ENCODE measurements around the gene ADAMTS3.

ADAMTS3 gene

DNA sequence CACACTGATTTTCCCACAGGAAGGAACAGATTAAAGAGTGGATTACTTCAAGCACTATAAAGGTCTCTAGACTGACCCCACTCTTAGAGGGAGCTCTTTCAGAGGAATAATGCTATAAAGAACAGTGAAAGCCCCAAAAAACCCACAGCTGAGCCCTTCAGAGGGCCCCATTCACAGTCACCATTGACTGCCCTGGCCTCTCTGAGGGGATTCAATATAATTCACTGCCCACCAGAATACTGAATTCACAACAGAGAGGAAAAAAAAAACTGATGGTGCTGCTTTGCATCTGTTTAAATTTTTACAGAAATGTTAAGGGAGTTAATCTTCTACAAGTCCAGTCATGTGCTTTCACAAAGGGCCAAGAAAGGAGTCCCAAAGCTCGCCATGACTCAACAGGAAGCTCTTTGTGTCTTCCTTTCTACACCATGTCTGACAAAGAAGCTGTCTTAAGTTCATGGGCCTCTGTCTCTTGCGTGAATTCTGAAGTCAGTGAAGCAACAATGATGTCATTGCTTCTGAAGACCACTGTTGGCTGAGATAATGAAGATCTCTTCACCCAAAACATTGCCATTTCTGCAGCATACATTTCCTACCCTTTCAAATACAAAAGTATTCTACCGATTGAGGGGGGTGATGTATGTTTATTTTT is 174.9 kb downstream of the ADAMTS3 start:
- DNase-seq, result no peak

DNA sequence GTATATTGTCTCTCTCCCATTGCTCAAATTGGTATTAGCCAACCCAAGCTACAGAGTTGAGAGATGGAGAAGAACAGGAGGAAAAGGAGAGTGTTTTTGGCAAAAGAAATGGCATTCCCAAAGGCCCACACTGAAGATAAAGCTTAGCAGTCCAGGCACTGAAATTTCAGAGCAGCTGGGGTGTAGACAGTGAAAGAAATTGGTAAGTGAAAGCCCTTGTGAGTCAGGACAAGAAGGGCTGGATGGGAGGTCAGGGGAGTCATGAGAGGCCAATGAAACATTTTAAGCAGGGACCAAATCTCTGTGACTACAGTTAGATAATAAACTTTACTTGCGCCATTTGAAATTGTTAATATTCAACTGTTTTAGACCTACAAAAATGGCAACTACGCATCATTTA is 177.7 kb downstream of the ADAMTS3 start:
- DNase-seq, result no peak

GRCh38 chr4:72390409-72390808 is 178.6 kb downstream of the ADAMTS3 start:
- no peak for DNase-seq

DNA sequence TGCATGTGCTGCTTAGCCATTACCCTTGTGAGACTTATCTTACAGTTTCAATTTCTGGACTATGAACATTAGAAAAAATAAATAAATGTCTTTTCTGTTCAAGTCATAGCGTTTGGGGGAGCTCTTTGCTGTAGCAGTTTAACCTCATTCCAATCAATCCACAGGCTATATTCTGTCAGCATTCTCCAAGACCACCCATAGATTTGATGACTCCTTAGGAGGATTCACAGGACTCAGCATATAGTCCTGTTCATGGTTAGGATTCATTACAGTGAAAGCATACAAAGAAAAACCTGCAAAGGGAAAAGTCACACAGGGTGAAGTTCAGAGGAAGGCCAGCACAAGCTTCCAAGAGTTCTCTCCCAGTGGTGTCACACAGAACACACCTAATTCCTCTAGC is 180.5 kb downstream of the ADAMTS3 start:
- no peak for DNase-seq

DNA sequence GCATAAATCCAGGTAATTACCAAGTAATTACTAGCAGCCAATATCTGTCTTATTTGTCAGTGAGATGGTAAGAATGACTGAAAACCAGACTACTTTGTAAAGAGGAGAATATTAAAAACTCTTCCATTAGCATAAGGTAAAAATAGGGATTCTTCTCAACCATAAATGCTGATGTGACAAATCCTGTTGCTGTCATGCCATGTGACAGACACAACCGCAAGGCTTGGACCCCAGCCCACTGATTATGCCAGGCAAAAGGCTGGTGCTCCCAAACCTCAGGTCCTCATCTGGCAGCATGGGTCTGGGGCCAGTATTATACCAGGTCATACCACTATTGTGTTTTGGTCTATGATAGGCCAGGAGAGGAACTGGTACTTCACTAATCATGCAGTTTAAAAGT is 181.1 kb downstream of the ADAMTS3 start:
- no peak for DNase-seq

GRCh38 chr4:72383439-72383838 is 185.6 kb downstream of the ADAMTS3 start:
- no peak for DNase-seq

- no peak for DNase-seq
Observed at GRCh38 chr4:72378901-72379300, 190.1 kb downstream of the ADAMTS3 start.

- DNase-seq, result no peak
Observed at GRCh38 chr4:72377491-72378194, 191.4 kb downstream of the ADAMTS3 start.

- DNase-seq, result no peak
Observed at GRCh38 chr4:72376901-72377300, 192.1 kb downstream of the ADAMTS3 start.

DNA sequence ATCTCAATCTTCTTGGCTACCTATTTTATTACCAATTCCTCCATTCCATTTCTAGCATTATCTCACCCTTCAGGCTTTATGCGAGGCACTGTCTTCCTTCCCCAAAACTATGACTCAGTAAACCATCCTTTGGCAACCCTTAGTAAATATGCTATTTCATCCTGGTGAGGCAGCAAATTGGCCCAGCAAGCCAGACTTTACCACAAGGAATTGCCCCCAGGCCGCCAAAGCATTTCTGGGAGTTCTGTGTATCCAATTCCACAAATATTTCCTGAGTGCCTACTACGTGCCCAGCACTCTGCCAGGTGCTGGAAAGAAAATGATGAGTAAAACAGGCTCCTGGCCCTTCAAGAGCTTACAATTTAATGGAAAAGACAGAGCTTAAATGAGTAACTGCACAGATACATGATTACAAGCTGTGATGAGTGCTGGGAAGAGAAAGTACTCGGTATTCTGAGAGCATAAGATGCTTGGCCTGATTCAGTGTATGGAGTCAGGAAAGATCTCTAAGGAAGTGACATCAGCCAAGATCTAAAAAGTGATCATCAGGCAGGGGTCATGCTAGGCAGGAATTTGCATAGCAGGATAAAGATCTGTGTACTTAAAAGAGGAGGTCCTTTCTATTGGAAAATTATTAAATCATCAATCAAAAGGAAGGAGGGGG is 193.8 kb downstream of the ADAMTS3 start:
- no peak for DNase-seq

GRCh38 chr4:72374159-72374558 is 194.9 kb downstream of the ADAMTS3 start:
- DNase-seq, result no peak

- no peak for DNase-seq
Observed at GRCh38 chr4:72366601-72367000, 202.4 kb downstream of the ADAMTS3 start.

DNA sequence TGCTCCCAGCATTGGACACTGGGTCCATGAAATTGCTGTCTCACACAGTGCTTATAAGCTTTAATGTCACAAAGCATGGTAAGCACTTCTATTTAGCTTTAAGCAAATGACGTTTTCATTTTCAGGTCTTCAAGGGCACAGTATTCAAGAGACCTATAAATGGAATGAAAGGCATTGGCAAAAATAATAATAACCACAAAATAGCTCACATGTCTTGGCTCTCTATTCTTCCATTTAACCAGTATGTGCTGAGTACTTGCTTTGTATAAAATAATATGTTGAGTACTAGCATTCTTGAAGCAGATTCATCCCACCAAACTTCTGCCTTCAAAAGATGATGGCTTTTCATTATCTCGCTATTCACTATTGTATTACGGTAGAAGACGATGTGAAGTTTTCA is 203.0 kb downstream of the ADAMTS3 start:
- no peak for DNase-seq

- DNase-seq, result no peak
Observed at GRCh38 chr4:72365016-72365415, 204.0 kb downstream of the ADAMTS3 start.

DNA sequence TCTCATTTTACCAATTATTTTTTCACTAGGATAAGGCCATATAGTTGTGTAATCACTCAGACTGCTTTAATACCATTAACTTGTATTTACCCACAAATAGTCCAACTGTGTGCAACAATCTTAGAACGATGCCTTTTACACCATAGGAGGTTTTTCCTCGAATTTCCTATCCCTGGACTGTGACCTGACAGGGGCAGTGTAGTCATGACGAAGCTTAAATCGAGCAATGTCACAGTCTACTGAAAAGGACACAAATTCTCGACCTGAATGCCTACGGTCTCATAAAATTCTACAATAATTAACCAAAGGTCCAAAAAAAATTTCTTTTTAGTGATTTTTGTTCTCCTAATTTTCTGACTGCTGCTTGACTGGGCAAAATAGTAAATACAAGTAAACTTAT is 208.9 kb downstream of the ADAMTS3 start:
- DNase-seq, result no peak

DNA sequence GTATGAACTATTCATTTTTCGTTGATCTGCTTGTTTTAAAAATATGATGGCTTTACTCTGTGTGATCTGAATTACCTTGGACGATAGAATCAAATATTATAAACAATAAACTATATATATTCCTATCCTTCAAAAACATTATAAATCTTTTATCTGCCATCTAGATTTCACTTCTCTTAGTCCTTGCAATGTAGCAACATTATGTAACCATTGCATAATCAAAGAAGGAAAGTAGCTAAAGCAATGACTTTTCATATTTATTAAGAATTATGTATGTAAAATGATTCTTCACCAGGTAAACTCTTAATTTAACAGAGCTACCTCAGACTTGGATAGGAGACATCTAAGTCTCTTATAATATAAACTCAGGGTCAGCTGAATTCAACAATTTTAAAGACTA is 210.5 kb downstream of the ADAMTS3 start:
- DNase-seq, result no peak

DNA sequence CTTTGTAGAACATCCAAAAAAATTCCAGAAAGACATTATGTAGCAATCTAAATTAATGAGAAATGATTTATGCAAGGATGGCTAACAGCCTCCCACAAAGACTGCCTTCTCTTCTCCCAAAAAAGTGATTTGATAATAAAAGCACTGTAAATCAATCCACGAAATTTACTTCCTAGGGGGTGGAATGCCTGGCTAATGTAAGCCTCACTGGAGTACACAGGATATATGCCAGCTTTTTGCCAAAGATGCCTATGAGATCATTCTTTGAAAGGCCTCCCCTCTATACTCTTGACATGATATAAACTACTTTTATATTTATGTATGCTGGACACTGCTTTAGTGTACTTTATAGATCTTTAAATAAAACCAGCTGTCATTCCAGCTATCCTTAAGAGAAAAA is 211.1 kb downstream of the ADAMTS3 start:
- no peak for DNase-seq

DNA sequence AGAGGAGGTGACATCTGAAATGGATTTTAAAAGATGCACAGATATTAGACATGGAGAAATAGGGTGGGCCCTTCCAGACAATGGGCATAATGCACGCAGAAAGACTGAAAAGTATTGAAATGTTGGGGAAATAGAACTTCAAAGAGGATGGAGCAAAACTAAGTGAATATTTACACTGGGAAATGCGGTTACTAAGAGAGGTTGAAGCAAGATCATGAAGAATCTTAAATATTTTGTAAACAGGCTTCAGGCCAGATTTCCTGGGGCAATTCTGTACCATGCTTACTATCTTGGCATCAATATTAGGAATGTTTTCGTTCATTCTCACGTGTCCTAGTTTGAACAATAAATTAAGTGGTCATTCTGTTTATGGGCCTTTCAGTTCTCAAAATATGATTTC is 216.3 kb downstream of the ADAMTS3 start:
- DNase-seq, result no peak

DNA sequence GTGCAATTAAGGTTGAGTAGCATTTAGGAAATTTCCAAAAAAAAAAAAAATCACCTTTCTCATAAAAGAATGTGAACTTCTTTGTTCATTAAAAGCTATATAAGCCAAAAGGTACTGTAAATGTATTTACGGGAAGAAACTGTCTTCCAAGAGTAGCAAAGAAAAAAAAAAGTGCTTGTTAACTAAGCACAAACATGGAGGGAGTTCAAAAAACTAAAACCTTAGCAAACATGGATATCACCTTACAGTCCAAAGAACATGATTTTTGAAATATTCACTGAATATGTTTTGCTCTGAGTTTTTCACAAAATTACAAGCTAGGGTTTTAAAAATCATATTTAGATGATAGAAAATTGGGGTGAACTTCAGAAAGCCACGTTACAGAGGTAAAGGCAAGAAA is 217.5 kb downstream of the ADAMTS3 start:
- no peak for DNase-seq

GRCh38 chr4:72348701-72349100 is 220.3 kb downstream of the ADAMTS3 start:
- DNase-seq, result no peak

DNA sequence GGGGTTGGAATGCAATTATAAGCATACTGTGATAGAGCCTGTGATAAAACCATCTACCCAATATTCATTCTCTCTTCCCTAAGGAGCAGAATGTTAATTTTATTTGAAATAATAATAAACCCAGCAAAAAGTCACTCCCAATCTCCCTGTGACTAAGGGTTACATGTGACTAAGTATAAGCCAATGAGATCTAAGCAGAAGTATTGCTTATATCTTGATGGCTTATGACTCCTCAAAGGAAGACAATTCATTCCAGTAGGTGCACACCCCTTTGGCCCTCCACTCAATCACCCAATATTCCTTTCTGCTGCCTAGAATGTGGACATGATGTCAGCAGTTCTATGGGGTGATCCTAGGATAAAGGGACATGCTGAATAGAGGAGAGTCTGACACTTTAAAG is 224.6 kb downstream of the ADAMTS3 start:
- DNase-seq, result no peak

DNA sequence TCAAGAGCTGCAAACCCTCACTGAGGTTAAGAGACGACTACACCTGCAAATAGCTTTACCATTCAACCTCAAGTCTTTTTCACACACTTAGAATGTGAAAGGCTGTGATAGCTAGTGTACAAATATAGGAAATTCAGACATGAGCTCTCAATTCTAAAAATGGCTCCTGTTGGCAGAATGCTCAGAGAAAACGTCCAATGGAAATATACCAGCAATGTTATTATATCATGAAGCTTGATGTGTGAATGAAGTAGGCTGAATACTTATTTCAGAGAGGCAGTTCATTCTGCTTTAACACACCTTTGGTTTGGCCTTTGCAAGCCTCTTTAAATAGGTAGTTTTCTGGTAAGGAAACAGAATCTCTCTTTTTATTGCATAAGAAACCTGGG is 227.6 kb downstream of the ADAMTS3 start:
- no peak for DNase-seq

- no peak for DNase-seq
Observed at GRCh38 chr4:72340803-72341431, 228.1 kb downstream of the ADAMTS3 start.

GRCh38 chr4:72338060-72338459 is 231.0 kb downstream of the ADAMTS3 start:
- no peak for DNase-seq
